ENCODE results near the gene TXNL4A.

DNA sequence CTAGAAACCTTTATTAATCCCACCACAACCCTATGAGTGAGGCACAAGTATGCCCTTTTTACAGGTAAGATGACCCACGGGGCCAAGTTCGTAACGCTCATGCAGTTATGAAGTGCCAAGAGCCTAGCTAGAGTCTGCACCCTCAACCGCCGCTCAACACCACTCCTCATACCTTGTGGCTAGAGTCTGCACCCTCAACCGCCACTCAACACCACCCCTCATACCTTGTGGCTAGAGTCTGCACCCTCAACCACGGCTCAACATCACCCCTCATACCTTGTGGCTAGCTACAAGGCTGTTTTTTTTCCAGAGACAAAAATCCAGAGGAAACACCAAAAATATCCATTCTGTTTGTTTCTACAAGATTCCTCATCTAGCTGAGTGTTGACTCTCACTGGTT is 4.6 kb downstream of the TXNL4A start:
- TF ChIP-seq, protein P1, sequence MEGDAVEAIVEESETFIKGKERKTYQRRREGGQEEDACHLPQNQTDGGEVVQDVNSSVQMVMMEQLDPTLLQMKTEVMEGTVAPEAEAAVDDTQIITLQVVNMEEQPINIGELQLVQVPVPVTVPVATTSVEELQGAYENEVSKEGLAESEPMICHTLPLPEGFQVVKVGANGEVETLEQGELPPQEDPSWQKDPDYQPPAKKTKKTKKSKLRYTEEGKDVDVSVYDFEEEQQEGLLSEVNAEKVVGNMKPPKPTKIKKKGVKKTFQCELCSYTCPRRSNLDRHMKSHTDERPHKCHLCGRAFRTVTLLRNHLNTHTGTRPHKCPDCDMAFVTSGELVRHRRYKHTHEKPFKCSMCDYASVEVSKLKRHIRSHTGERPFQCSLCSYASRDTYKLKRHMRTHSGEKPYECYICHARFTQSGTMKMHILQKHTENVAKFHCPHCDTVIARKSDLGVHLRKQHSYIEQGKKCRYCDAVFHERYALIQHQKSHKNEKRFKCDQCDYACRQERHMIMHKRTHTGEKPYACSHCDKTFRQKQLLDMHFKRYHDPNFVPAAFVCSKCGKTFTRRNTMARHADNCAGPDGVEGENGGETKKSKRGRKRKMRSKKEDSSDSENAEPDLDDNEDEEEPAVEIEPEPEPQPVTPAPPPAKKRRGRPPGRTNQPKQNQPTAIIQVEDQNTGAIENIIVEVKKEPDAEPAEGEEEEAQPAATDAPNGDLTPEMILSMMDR (IDR thresholded peaks at IDR 0.05), result no peak
- TF ChIP-seq POLR2A (IDR thresholded peaks at IDR 0.05), result no peak
